ENCODE measurements around the gene BORCS8. TPM values are rescaled to one million over a fixed set of nuclear protein-coding genes. Genes with fewer than 3 reads are reported as not detected.

BORCS8 gene
- total and polyA plus RNA-seq, 2 donors (not counting 3 experiments of a cell fraction or from before 2014, with no cell fraction given) = 37.4 to 45.8 TPM

- Histone ChIP-seq H4K20me1 (replicated peaks; ENCODE audit: control insufficient read depth, extremely low read depth, insufficient read depth, low read length) (no peaks in the 10 kb centered on the region), H2AFZ (ENCODE audit: low read depth, low read length) (no peak overlapping the region), H3K79me2 (ENCODE audit: control insufficient read depth, insufficient read depth, low read length) (peaks cover 18% of the 10 kb centered on the region), H3K4me2 (ENCODE audit: insufficient read depth, low read length) (no peak overlapping the region), H3K4me3 (replicated peaks in 1 of 3; ENCODE audit: insufficient read depth in 1 of 3, low read depth in 1 of 3, low read length in 3 of 3) (no peak overlapping the region), H3K9me3 (replicated peaks; ENCODE audit: control insufficient read depth, insufficient read depth, low read length) (no peaks in the 10 kb centered on the region), H3K36me3 (ENCODE audit: control insufficient read depth in 2 of 2, extremely low read depth in 1 of 2, insufficient read depth in 2 of 2, low read length in 2 of 2) (no peaks in the 10 kb centered on the region), H3K9me1 (replicated peaks; ENCODE audit: control insufficient read depth, extremely low read depth, insufficient read depth, low read length) (no peaks in the 10 kb centered on the region), H3K27ac (ENCODE audit: insufficient read depth, low read depth, low read length) (no peak overlapping the region), H3K4me1 (ENCODE audit: control insufficient read depth, extremely low read depth, insufficient read depth, low read length) (peaks cover 9% of the 10 kb centered on the region), H3K9ac (replicated peaks; ENCODE audit: extremely low read depth, insufficient read depth, low read length) (no peak overlapping the region), H3K27me3 (ENCODE audit: control insufficient read depth in 2 of 2, insufficient read depth in 2 of 2, low read length in 2 of 2) (no peaks in the 10 kb centered on the region)
- FAIRE-seq (no peak), DNase-seq (ENCODE audit: low read depth, low spot score) (no peak)
- dilution Hi-C loops (cut with MboI; ENCODE audit: extremely low pct_ligation_motif_present, low sequenced_read_pairs) (no loop called here), intact Hi-C loops (cut with micrococcal nuclease) (loop anchor here (1.0 kb wide), 1 partner anchor 156 kb away; no protein-coding TSS in a partner anchor)
- no TSS peak for BruUV-seq (replicated peaks)
- CTCF ChIA-PET = interaction anchor here (2.5 kb wide), 1 partner anchor 156 kb away, joined by 16 read pairs; no protein-coding TSS in a partner anchor
- no peak for TF ChIP-seq FOS (IDR thresholded peaks at IDR 0.05; ENCODE audit: borderline replicate concordance, insufficient read depth, low read length)
- TF ChIP-seq CTCF (IDR thresholded peaks at IDR 0.05; ENCODE audit: extremely low read depth in 1 of 2, insufficient read depth in 1 of 2, low read depth in 1 of 2, low read length in 2 of 2) = no peak
- TF ChIP-seq MYC (IDR thresholded peaks at IDR 0.05; ENCODE audit: low read depth, low read length) = no peak
- TF ChIP-seq POLR2AphosphoS5 (IDR thresholded peaks at IDR 0.05; ENCODE audit: insufficient read depth, low read depth, low read length) = no peak
- TF ChIP-seq GATA2 (IDR thresholded peaks at IDR 0.05; ENCODE audit: insufficient read depth, insufficient read length, low read depth, low read length) = no peak
- no peak for TF ChIP-seq JUN (IDR thresholded peaks at IDR 0.05; ENCODE audit: borderline replicate concordance, insufficient read depth, insufficient read length, low read depth)
- no peak for TF ChIP-seq EZH2 (IDR thresholded peaks at IDR 0.05; ENCODE audit: borderline replicate concordance, low read depth, low read length, severe bottlenecking)
- no peak for TF ChIP-seq MAX (IDR thresholded peaks at IDR 0.05; ENCODE audit: insufficient read depth, insufficient read length)
- no peak for TF ChIP-seq POLR2A (IDR thresholded peaks at IDR 0.05; ENCODE audit: low read depth, low read length)
- POLR2A ChIA-PET = no interaction called here
Measured at GRCh38 chr19:19186742-19187141, 5.2 kb downstream of the BORCS8 start.
